Activated effector memory CD4-positive, alpha-beta T cell treated with anti-CD3 and anti-CD28 coated beads, Interleukin-2, amount 50 U/mL, for 16 hours (primary cell): Measurements from ENCODE around the gene ITIH2.
A peak's percentile ranks its signal among the peaks of the same experiment; 100 is the strongest.
"Not testable (repeated sequence)": the region's sequence is repeated elsewhere in the genome, so short reads cannot be mapped to it uniquely, and the experiment has no call there.

ENCODE experiments used
- DNase-seq: peaks from one replicate; pipeline ENCODE4 v3.0.0-alpha.2; 2020

The ITIH2 gene, protein sequence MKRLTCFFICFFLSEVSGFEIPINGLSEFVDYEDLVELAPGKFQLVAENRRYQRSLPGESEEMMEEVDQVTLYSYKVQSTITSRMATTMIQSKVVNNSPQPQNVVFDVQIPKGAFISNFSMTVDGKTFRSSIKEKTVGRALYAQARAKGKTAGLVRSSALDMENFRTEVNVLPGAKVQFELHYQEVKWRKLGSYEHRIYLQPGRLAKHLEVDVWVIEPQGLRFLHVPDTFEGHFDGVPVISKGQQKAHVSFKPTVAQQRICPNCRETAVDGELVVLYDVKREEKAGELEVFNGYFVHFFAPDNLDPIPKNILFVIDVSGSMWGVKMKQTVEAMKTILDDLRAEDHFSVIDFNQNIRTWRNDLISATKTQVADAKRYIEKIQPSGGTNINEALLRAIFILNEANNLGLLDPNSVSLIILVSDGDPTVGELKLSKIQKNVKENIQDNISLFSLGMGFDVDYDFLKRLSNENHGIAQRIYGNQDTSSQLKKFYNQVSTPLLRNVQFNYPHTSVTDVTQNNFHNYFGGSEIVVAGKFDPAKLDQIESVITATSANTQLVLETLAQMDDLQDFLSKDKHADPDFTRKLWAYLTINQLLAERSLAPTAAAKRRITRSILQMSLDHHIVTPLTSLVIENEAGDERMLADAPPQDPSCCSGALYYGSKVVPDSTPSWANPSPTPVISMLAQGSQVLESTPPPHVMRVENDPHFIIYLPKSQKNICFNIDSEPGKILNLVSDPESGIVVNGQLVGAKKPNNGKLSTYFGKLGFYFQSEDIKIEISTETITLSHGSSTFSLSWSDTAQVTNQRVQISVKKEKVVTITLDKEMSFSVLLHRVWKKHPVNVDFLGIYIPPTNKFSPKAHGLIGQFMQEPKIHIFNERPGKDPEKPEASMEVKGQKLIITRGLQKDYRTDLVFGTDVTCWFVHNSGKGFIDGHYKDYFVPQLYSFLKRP

DNA sequence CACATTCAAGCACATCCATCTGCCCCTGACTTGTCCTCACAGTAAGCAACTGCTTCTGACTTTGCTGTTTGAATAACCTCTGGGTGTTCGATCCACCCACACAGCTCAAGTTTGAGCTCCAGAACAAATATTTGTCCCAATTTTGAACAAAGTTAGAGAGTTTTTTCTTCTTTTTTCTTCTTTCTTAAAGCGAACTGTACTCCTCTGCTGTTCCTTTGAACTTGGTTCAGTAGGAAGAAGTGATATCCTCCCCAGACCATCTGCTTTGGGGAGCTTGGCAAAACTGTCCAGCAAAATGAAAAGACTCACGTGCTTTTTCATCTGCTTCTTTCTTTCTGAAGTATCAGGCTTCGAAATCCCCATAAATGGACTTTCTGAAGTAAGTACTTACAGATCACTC lies at the start of gene ITIH2:
Gene ITIH2, plus strand, starts transcription at position 177 of the 400 bp plus-strand sequence. Its CDS starts 119 bp downstream, at position 296.
- no peak for DNase-seq

DNA sequence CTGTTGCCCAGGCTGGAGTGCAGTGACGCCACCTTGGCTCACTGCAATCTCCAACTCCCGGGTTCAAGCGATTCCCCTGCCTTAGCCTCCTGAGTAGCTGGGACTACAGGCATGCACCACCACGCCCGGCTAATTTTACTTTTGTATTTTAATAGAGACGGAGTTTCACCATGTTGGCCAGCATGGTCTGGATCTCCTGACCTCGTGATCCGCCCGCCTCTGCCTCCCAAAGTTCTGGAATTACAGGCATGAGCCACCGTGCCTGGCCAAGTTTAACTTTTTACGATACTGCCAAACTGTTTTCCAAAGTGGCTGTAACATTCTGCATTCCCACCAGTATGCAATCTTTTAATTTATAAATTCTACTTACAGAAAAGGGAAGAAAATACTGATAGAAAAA lies 46.0 kb upstream of the ITIH2 start:
- DNase-seq = not testable (repeated sequence)

DNA sequence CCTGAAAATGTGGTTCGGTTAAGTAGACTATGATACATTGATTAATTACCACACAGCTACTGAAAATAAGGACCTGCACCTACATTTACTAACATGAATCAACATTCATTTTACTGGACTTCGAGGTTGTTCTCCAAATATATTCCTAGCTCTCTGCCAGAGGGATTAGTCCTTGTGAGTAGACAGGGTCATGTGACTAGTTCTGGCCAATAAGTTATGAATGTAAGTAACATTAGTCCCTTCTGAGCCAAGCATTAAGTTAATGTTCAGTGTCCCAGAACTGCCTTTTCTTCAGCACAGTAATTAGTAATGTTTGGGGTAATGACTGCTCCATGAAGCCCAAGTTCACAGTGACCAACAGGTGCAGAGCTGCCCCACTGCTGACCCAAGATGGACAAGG lies 45.6 kb upstream of the ITIH2 start:
- no peak for DNase-seq

DNA sequence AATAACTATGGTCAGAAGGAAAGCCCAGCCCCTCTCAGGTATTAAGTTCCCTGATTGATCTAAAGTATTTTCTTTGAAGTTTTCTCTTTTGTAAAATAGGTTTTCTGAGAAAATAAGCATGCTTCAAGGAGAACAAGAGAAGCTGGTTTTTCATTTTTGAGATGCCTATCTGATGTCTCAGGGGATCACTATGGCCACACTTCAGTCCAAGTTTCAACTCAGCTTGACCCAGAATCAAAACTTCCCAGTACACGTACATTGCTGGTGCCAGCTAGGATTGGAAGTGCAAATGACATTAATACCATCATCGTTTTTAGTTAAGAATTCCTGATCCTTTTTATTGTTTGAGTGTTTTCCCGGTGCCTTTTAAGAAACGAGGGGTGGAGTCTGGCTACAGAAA lies 43.6 kb upstream of the ITIH2 start:
- no peak for DNase-seq

DNA sequence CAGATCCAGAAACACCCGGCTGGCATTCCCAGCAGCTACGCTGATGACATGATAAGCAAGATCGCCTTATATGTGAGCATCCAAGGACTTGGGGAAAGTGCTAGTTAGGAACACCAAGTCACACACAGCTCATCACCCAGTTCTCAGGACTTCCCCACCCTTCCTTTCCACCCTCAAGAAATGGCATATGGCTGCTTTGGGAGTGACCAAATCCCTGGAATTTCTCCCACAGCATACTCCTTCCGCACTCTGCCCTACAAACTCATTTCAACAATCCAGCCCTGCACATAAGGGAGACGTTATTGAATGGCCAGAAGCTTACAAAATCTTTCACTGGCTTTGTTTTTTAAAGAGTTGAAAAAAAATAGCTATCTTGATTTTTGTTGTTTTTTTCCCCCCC lies 40.6 kb upstream of the ITIH2 start:
- DNase-seq = no peak

DNA sequence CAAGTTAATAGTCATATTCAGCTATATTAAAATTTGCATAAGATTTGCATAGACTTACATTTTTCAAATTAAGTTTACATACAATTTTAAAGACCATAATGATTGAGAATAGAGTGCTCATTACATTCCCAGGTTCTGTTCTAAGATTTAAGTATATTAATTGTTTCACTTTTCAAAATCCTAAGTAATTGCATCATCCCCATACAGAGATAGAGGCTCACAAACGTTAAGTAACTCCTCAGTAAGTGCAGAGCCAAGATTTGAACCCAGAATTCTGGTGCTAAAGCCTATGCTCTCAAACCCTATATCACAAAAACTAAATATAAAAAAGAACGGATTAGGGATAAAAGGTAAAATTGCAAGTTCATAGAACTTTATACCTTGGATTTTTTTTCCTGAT lies 38.4 kb upstream of the ITIH2 start:
- DNase-seq = no peak

DNA sequence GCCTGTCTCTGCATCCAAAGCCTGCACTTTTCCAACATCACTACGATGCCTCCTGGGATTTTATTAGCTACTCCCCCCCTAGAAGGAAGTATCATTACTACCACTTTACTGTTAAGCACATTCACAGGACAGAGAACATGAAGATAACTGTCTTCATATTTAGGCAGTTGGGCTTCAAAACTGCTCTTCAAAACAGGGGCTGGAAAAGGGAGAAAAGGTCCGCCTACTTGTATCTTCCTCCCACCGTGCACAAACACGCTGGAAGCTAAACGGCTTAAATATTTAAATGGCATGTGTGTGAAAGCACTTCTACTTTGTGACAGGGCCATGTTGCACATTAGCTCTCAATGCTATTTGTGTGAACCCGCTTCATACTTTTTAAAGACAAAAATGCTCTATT lies 37.3 kb upstream of the ITIH2 start:
- DNase-seq = no peak

DNA sequence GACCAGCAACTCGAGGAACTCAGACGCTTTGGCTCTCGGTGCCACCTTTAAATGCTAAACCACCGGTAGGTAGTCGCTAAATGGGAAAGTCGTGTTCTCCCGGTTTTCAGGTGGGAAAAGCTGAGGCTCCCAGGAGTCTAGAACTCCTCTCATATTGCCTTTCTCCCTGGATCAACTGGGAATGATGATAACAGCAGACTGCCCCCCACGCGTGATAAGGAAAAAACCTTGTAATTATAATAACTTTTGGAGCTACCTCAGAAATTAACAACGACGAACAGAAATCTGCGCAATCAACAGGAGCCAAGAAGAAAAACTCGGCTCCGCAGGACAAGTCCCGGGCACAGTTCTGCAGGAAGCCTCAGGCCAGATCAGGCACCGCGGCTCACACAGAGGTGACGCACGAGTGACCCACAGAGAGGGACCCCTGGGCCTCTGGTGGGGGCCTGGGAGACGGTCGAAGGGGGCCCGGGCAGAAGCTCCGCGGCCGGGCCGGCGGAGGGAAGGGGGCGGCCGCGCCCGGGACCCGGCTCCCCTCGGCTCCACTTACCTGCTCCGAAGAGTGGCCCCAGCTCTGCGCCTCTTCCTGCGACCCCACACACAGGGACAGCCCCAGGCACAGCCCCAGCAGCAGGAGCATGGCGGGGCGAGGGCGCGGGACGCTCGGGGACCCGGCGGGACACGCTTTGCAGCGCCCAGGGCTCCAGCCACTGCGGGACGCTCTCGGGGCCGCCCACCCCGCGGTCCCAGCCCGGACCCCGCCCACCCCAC lies 36.7 kb upstream of the ITIH2 start, which contains the start of gene ITIH5:
Gene ITIH5, minus strand, starts transcription at position 714 of the 771 bp plus-strand sequence. Its CDS starts 74 bp downstream, at position 640.
- DNase-seq = no peak

DNA sequence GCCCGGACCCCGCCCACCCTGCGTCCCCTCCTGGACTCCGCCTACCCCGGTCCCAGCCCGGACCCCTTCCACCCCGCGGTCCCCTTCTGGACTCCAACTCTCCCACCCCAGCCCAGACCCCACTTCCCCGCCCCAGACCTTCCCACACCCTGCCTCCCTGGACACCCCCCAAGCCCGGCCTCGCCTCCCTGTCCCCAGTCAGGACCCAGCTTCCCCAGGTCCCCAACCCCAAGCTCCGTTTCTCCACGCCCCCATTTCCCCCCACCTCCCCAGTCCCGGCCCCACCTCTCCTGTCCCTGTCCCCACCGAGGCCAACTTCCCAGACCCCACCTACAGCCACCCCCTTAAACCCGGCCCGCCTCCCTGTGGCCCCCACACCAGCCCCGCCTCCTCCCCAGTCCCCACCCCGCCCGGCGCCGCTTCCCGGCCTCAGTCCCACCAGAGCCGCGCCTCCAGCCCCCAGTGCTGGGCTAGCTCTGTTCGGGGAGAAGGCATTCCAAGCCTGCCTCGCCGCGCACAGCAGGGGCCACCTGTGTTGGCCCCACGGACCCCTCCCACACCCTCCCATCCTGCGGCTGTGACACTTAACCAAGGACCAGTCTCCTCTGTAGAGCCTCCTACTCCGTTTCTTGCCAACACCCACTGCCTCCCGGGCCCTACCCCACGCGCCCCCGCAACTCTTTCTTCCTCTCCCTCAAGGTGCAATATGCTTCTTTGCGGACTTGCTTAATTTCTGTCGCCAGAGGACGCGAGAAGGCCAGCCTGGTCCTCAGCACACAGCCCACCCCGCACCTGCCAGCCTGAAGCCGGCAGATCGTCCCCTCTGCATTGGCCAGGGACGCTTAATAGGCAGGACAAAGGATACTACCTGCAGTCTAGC lies 35.6 kb upstream of the ITIH2 start:
- DNase-seq = no peak

DNA sequence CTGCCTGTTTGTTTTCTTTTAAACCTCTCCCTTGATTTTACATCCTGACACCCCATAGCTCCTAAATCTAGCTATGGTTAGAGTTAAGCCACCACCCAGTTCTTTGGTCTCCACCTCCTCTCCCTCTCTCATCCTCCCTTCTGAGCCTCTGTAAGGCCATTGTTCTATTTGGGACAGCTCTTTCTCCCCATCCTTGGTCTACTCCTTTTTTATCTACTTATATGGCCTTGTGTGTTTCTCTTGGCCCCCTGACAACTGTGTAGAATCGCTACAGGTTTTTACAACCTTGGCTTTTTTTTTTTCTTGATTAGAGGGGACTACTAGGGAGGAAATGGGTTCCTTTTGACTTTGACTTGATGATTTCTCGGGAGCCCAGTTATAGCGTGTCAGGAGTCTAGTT lies 33.0 kb upstream of the ITIH2 start:
- no peak for DNase-seq

DNA sequence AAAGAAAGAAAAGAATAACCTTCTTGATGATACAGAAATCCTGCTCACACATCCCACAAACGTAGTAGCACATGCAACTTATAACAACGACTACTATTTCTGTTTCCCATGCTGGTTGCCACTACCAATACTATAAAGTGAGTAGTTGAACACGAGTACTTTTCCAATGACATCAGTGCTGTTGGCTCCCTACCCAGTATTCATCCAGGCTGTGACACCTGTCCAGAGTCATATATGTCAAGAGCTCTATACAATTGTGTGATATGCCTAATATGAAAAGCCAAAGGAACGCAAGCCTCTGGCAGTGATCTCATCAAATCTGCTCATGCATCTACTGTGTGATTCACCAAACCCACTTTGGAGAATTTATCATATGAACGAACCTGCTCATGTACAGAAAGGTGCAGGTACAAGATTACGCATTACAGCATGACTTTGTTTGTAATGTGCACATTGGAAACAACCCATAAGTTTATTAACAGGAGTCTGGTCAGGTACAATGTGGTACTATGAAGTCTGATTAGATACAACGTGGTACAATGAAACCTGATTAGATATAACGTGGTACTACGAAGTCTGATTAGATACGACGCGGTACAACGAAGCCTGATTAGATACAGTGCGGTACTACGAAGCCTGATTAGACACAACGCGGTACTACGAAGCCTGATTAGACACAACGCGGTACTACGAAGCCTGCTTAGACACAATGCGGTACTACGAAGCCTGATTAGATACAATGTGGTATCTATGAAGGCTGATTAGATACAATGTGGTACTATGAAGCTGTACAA lies 30.6 kb upstream of the ITIH2 start:
- no peak for DNase-seq

DNA sequence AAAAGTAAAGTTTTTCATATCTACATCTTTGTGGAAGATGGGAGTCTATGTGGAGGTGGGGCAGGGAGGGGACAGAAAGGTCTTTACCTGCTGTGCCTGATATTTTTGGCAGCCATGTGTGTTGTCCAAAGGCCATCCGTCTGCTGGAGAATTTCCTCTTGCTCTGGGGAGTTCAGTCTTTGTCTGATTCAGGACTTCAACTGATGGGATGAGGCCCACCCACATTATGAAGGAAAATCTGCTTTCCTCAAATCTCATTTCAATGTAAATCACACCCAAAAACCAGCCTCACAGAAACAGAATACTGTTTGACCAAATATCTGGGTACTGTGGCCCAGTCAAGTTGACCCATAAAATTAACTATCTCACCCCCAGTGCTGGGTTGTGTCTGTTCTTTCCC lies 23.9 kb upstream of the ITIH2 start:
- no peak for DNase-seq

DNA sequence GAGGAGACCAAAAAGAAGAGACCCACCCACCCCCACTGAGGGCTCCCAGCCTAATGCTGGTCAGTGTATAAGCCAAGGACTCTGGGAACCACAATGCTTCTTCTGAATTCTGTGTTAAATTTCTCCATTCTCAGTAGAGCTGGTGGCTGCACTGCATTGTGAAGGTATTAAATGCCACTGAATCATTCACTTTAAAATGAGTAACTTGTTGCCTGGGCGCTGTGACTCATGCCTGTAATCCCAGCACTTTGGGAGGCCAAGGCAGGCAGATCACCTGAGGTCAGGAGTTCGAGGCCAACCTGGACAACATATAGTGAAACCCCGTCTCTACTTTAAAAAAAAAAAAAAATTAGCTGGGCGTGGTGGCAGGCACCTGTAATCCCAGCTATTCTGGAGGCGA lies 23.0 kb upstream of the ITIH2 start:
- not testable (repeated sequence) for DNase-seq

DNA sequence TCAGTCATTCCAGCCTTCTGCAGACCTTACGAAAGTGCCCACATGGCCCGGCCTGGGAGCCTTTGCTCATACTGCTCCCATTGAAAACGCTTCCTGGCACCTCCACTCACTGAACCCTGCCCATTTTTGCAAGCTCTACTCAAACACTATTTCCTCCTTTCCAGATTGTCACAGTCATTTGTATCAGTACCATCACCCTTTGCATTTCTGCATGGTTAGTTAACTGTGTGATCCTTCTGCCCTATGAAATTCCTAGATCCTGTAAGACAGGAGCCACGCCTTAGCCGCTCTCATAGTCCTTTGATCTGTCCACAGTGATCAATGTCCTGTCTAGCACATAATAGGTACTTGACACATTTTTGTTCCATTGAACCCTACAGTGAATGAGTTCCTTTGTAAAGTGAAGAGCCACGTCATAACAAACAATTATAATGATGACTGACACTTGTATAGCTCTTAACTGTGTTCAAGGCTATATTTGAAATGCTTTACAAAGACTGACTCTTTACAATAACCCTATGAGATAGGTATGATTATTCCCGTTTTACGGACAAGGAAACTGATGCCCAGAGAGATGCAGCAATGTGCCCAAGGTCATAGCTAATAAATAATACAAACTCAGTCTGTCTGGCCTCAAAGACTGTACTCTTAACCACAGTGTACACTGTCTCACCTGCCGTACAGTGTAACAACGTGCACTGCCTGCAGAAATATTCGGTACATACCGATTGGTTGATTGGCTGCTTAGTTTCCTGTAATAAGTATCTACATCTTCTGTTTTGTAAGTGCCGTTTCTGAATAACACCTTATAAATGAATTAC lies 16.6 kb upstream of the ITIH2 start:
- DNase-seq = no peak

DNA sequence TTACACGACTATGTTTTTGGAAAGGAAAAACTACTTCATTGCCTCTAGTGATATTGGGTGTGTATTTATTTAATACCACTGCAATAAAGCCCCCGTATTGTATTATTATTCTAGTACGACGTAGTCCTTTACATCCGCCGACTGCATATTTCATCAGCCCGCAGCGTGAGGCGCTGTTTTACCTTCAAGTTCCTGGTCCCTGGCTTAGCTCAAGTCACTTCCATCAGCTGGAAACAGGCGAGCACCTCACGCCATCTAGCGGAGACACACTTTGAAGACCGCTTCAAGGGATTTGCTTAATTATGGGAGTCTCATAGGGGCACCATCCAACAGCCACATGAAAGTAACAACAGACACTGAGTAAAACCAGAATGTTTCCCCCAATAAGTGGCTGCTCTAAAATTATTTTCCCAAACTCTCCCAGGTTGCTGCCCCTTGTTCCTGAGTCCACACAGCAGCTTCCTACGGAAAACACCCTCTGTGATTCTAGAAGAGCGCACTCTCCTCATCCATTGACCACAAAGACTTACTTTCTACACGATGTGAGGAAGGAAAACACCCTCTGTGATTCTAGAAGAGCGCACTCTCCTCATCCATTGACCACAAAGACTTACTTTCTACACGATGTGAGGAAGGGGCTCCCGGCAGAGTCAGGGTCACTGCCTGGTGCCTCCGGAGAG lies 15.7 kb upstream of the ITIH2 start:
- peak; percentile 86 for DNase-seq

DNA sequence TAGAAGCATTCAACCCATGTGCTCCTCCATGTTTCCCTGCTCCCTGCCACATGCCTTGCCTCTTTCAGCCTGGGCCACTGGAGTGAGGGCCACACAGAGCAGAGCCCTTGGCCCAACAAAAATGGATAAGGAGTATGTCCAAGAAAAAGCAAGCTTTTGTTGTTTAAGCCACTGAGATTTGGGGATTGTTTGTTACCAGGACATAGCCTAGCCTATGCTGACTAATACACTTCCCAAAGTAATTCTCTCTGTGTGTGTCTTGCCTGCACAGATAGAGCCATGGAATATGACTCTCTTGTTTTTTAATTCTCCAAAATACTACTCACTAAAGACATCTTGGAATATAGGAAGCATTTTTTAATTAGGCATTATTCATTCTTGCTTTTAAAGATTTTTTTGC lies 13.5 kb upstream of the ITIH2 start:
- no peak for DNase-seq

DNA sequence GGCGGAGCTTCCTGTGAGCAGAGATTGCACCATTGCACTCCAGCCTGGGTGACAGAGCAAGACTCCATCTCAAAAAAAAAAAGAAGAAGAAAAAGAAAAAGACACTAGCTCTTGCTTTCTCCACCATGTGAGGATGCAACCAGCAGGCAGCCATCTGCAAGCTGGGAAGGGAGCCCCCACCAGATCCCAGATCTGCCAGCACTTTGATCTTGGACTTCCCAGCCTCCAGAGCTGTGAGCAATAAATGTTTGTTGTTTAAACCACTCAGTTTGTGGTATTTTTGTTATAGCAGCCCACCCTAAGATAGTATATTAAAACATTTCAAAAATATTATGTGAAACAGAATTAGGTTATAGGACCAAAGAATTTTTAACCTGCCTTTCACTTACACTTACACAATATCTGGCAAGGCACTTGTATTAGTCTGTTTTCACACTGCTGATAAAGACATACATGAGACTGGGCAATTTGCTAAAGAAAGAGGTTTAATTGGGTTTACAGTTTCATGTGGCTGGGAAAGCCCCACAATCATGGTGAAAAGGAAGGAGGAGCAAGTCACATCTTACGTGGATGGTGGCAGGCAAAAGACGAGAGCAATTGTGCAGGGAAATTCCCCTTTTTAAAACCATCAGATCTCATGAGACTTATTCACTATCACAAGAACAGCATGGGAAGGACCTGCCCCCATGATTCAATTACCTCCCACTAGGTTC lies 12.1 kb upstream of the ITIH2 start:
- DNase-seq = not testable (repeated sequence)

DNA sequence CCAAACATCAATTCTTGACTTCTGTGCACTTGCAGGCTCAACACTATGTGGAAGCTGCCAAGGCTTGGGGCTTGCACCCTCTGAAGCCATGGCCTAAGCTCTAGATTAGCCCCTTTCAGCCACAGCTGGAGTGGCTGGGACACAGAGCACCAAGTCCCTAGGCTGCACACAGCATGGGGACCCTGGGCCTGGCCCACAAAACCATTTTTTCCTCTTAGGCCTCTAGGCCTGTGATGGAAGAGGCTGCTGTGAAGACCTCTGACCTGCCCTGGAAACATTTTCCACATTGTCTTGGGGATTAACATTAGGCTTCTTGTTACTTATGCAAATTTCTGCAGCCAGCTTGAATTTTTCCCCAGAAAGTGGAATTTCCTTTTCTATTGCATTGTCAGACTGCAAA lies 10.7 kb upstream of the ITIH2 start:
- DNase-seq = not testable (repeated sequence)

DNA sequence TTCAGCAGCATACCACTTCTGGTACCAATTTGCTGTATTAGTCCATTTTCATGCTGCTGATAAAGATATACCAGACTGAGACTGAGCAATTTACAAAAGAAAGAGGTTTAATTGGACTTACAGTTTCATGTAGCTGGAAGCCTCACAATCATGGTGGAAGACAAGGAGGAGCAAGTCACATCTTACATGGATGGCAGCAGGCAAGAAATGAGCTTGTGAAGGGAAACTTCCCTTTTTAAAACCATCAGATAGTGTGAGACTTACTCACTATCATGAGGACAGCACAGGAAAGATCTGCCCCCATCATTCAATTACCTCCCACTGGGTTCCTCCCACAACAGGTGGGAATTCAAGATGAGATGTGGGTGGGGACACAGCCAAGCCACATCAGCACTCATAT lies 9.9 kb upstream of the ITIH2 start:
- DNase-seq = not testable (repeated sequence)
